GM18951 (cell line): ENCODE results near the gene FAAH2.
"Not testable (repeated sequence)": the region's sequence is repeated elsewhere in the genome, so short reads cannot be mapped to it uniquely, and the experiment has no call there.

Experiments
- POLR2A ChIP-seq: IDR thresholded peaks from 4 replicates; pipeline ENCODE4 v1.6.1; 2011; ENCODE audit warnings: mild to moderate bottlenecking; ENCODE audit not compliant: insufficient read length, insufficient read depth; ENCODE audit errors: extremely low read depth
- in situ Hi-C: fragments of 300-500 bp; cut with MboI; formaldehyde crosslinking; loops from one replicate; pipeline ENCODE4 v1.12.0; 2022; ENCODE audit warnings: low sequenced_read_pairs, mixed read lengths, inconsistent platforms; ENCODE audit not compliant: unreplicated experiment

Gene FAAH2

DNA sequence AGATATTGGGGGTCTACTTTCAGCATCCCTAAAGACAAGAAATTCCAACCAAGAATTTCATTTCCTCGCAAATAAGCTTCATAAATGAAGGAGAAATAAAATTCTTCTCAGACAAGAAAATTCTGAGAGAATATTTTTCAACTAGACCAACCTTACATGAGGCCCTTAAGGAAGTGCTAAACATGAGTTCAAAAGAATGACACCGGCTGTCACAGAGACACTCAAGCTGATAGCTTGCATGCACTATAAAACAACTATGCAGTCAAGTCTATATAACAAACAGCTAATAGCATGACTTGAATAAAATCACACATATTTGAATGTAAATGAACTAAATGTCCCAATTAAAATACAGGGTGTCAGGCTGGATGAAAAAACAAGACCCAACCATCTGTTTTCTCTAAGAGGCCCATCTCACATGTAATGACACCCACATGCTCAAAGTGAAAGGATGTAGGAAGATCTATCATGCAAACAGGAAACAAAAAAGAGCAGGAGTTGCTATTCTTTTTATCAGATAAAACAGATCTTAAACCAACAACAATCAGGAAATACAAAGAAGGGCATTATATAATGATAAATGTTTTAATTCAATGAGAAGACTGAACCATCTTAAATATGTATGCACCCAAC lies 27.2 kb downstream of the FAAH2 start:
- in situ Hi-C loops: no loop called here
- no peak for TF ChIP-seq POLR2A

- no peak for TF ChIP-seq POLR2A
Measured at GRCh38 chrX:57329008-57329407, 42.5 kb downstream of the FAAH2 start.

DNA sequence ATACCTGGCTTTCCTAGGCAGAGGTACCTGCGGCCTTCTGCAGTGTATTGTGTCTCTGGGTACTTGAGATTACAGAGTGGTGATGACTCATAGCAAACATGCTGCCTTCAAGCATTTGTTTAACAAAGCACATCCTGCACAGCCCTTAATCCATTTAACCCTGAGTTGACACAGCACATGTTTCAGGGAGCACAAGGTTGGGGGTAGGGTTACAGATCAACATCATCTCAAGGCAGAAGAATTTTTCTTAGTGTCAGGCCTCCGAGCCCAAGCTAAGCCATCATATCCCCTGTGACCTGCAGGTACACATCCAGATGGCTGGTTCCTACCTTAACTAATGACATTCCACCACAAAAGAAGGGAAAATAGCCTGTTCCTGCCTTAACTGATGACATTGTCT lies 49.3 kb downstream of the FAAH2 start:
- in situ Hi-C loops: not testable (repeated sequence)

More at GRCh38 chrX:57329008-57329407, 42.5 kb downstream of the FAAH2 start:
- in situ Hi-C loops: no loop called here

DNA sequence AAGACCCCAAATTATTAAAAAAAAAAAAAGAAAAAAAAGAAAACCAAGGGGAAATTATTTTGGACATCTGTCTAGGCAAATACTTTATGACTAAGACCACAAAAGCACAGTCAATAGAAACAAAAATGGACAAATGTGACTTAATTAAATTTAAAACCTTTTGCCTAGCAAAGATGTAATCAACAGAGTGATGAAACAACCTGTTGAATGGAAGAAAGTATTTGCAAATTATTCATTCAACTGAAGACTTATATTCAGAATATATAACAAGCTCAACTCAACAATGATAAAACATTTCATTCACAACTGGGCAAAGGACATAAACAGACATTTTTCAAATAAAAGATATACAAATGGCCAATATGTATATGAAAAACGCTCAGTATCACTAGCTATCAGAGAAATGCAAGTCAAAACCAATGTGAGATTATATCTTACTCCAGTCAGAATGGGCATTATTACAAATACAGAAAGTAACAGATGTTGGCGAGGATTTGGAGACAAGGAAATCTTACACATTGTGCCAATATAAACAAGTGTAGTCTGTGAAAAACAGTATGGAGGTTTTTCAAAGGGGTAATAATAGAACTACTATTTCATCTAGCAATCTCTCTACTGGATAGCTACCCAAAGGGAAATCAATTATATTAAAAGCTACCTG lies 67.1 kb downstream of the FAAH2 start:
- TF ChIP-seq POLR2A: no peak
- in situ Hi-C loops: no loop called here

- in situ Hi-C loops: no loop called here
- TF ChIP-seq POLR2A: no peak
Measured at GRCh38 chrX:57364145-57364544, 77.6 kb downstream of the FAAH2 start.

GRCh38 chrX:57366430-57366829 lies 79.9 kb downstream of the FAAH2 start:
- in situ Hi-C loops: no loop called here
- TF ChIP-seq POLR2A: no peak

GRCh38 chrX:57367649-57368048 lies 81.1 kb downstream of the FAAH2 start:
- no peak for TF ChIP-seq POLR2A
- in situ Hi-C loops: no loop called here

GRCh38 chrX:57368158-57368557 lies 81.7 kb downstream of the FAAH2 start:
- in situ Hi-C loops: no loop called here
- no peak for TF ChIP-seq POLR2A

- no peak for TF ChIP-seq POLR2A
- in situ Hi-C loops: no loop called here
Measured at GRCh38 chrX:57379296-57379695, 92.8 kb downstream of the FAAH2 start.

DNA sequence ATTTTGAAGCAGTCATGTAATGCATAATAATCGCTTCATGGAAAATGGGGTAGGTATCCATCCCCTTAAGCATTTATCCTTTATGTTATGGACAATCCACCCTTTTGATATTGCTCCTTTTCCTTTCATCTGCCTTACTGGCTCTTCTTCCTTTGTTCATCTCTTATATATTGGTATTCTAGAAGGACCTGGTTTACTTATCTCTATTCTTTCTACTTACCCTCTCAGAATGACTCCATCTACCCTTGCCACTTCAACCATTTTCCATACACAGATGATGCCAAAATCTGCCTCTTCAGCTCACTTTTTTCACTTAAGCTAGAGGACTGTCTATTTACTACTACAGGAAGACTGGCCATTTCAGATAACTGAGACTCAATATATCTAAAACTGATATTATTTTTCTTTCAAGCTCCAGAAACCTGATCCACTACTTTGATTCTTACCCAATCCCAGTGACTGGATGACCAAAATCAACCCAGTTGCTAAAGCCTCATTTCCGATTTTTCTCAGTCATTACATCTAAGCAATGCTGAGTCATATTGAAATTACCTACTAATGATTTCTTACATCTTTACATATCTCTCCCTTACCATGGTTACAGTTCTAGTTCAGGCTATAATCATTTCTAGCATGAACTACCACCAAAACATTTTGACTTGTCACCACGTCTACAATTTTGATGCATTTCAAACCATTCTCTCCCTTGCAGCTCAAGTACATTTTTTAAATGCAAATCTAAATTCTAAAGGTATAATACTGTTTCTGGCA lies 93.7 kb downstream of the FAAH2 start:
- no peak for TF ChIP-seq POLR2A
- in situ Hi-C loops: no loop called here

DNA sequence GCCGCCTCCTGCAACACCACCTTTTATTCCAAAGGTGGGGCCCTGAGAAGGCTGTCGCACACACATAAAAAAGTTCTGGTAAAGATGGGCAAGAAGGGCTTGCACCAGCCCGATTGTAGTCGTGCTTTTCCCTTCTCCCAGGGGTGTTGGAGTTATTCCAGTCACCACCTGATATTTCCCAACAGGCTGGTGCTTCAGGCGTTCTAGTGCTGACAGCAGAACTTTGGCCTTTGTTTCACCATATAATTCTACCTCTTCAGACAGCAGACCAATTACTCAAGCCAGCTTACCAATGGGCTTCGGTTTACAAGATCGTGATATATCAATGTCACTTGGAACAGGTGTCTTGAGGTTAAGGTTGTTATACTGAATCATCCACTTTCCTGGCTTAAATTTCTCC lies 107.7 kb downstream of the FAAH2 start:
- in situ Hi-C loops: not testable (repeated sequence)

DNA sequence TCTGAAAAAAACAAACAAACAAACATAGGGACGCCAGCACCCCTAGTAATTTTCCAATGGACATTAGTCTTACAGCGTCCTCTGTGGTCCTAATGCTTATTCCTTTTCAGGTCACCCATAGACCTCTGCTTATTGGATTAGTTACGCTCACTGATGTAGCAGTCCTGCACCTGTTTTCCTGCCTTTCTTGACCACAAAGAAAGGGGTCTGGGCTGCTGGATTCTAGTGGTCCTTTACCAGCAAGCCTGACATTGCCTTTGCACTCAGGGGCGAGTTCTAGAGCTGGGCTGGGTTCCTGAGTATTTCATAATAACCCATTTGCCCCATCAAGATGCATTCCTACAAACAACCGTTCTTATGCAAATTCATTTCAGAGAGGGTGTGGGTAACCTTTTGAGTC lies 116.7 kb downstream of the FAAH2 start:
- in situ Hi-C loops: not testable (repeated sequence)

DNA sequence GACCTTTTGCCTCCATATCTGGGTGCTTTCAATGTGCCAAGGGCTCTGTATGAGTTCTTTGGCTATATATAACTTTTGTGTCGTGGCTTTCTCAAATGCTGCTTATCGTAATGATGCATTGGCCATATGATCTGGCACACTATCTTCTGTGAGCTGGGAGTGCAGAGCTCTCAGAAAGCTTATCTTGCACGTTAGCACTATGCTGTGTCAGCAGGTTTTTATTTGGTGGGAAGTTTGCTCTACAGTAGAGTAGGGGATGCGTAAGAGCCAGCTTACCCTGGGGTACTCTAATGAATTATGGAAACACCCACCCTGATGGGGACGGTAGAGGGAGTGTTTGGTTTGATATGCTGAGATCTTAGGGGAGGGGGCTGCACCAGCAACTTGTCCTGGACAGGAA lies 119.6 kb downstream of the FAAH2 start:
- in situ Hi-C loops: no loop called here
- no peak for TF ChIP-seq POLR2A

GRCh38 chrX:57417827-57418226 lies 131.3 kb downstream of the FAAH2 start:
- in situ Hi-C loops: no loop called here
- no peak for TF ChIP-seq POLR2A
